ENCODE measurements around the gene ABTB2. TPM values are rescaled to one million over a fixed set of nuclear protein-coding genes. Genes with fewer than 3 reads are reported as not detected.

The ABTB2 gene
- total RNA-seq, 1 experiment from 2014 or later, result 46.3 TPM

- Histone ChIP-seq H3K4me3 (ENCODE audit: low read depth, low read length, poor library complexity, severe bottlenecking) (peak overlapping the region; percentile 71), H3K4me1 (ENCODE audit: insufficient read depth, low read length, poor library complexity, severe bottlenecking) (peaks cover 41% of the 10 kb centered on the region), H3K9me3 (ENCODE audit: low read depth, low read length, poor library complexity, severe bottlenecking) (no peaks in the 10 kb centered on the region), H3K27me3 (replicated peaks; ENCODE audit: insufficient read depth, low read depth, low read length, poor library complexity) (no peaks in the 10 kb centered on the region), H3K27ac (ENCODE audit: low read depth, low read length, poor library complexity, severe bottlenecking) (peak overlapping the region; percentile 54), H3K36me3 (ENCODE audit: insufficient read depth, low read length, poor library complexity, severe bottlenecking) (no peaks in the 10 kb centered on the region)
- peak; percentile 97 for DNase-seq (ENCODE audit: low spot score)
- BruUV-seq (replicated peaks), result no TSS peak
- TF ChIP-seq CTCF (conservative IDR thresholded peaks at IDR 0.05; ENCODE audit: low read depth, low read length) (no peak), EZH2 (IDR thresholded peaks at IDR 0.05; ENCODE audit: borderline replicate concordance, low read depth, low read length, poor library complexity, severe bottlenecking) (no peak)
- intact Hi-C loops (cut with micrococcal nuclease; ENCODE audit: unreplicated experiment), result loop anchor here (1.0 to 5.0 kb wide), 4 partner anchors 91 to 499 kb away; partner anchors contain the start of genes CAPRIN1 and NAT10
- CTCF ChIA-PET, result interaction anchor here (0.6 to 4.0 kb wide), 5 partner anchors 21 to 552 kb away, joined by 3 to 80 read pairs (median 5); no protein-coding TSS in a partner anchor
- POLR2A ChIA-PET (ENCODE audit: low non-redundant PET), result interaction anchor here (0.5 to 1.1 kb wide), 8 partner anchors 9 to 370 kb away, joined by 3 to 6 read pairs (median 4); no protein-coding TSS in a partner anchor
Observed at GRCh38 chr11:34358258-34358727, 483 bp upstream of the ABTB2 start.

GRCh38 chr11:34356913-34357700 is 703 bp downstream of the ABTB2 start:
- Histone ChIP-seq H3K36me3 (ENCODE audit: insufficient read depth, low read length, poor library complexity, severe bottlenecking) (no peaks in the 10 kb centered on the region), H3K27ac (ENCODE audit: low read depth, low read length, poor library complexity, severe bottlenecking) (peak overlapping the region; percentile 47), H3K4me3 (ENCODE audit: low read depth, low read length, poor library complexity, severe bottlenecking) (peak overlapping the region; percentile 71), H3K4me1 (ENCODE audit: insufficient read depth, low read length, poor library complexity, severe bottlenecking) (peaks cover 43% of the 10 kb centered on the region), H3K27me3 (replicated peaks; ENCODE audit: insufficient read depth, low read depth, low read length, poor library complexity) (no peaks in the 10 kb centered on the region), H3K9me3 (ENCODE audit: low read depth, low read length, poor library complexity, severe bottlenecking) (no peaks in the 10 kb centered on the region)
- peak; percentile 84 for DNase-seq (ENCODE audit: low spot score)
- ChIA-PET POLR2A (ENCODE audit: low non-redundant PET) (interaction anchor here (0.7 to 1.1 kb wide), 2 partner anchors 142 to 173 kb away, joined by 3 to 6 read pairs; no protein-coding TSS in a partner anchor), CTCF (interaction anchor here (0.5 to 4.0 kb wide), 6 partner anchors 39 to 551 kb away, joined by 3 to 80 read pairs (median 4); no protein-coding TSS in a partner anchor)
- intact Hi-C loops (cut with micrococcal nuclease; ENCODE audit: unreplicated experiment), result loop anchor here (5.0 kb wide), 1 partner anchor 90 kb away; no protein-coding TSS in a partner anchor
- no peak for TF ChIP-seq EZH2 (IDR thresholded peaks at IDR 0.05; ENCODE audit: borderline replicate concordance, low read depth, low read length, poor library complexity, severe bottlenecking)
- peak; percentile 36; the same call in 1 of the 2 replicates for TF ChIP-seq CTCF (conservative IDR thresholded peaks at IDR 0.05; ENCODE audit: low read depth, low read length)
- TSS peak; percentile 24 for BruUV-seq (replicated peaks)

- Histone ChIP-seq H3K36me3 (ENCODE audit: insufficient read depth, low read length, poor library complexity, severe bottlenecking) (no peaks in the 10 kb centered on the region), H3K4me1 (ENCODE audit: insufficient read depth, low read length, poor library complexity, severe bottlenecking) (peaks cover 43% of the 10 kb centered on the region), H3K4me3 (ENCODE audit: low read depth, low read length, poor library complexity, severe bottlenecking) (peak overlapping the region; percentile 71), H3K9me3 (ENCODE audit: low read depth, low read length, poor library complexity, severe bottlenecking) (no peaks in the 10 kb centered on the region), H3K27ac (ENCODE audit: low read depth, low read length, poor library complexity, severe bottlenecking) (no peak overlapping the region), H3K27me3 (replicated peaks; ENCODE audit: insufficient read depth, low read depth, low read length, poor library complexity) (no peaks in the 10 kb centered on the region)
- POLR2A ChIA-PET (ENCODE audit: low non-redundant PET), result interaction anchor here (0.7 kb wide), 1 partner anchor 142 kb away, joined by 3 read pairs; no protein-coding TSS in a partner anchor
- intact Hi-C loops (cut with micrococcal nuclease; ENCODE audit: unreplicated experiment), result loop anchor here (5.0 kb wide), 1 partner anchor 89 kb away; no protein-coding TSS in a partner anchor
- CTCF ChIA-PET, result interaction anchor here (0.9 to 4.0 kb wide), 3 partner anchors 40 to 182 kb away, joined by 3 to 80 read pairs (median 4); no protein-coding TSS in a partner anchor
- DNase-seq (ENCODE audit: low spot score), result peak; percentile 71
- no TSS peak for BruUV-seq (replicated peaks)
- no peak for TF ChIP-seq EZH2 (IDR thresholded peaks at IDR 0.05; ENCODE audit: borderline replicate concordance, low read depth, low read length, poor library complexity, severe bottlenecking)
- TF ChIP-seq CTCF (conservative IDR thresholded peaks at IDR 0.05; ENCODE audit: low read depth, low read length), result no peak
Observed at GRCh38 chr11:34356576-34356912, 1.3 kb downstream of the ABTB2 start.

Measured in A673 (cell line).